GM12872 (cell line): ENCODE data around the gene LRRC2.

Experiments
- TF ChIP-seq, protein P1 (sequence below): IDR thresholded peaks from 3 replicates; pipeline ENCODE4 v1.5.1; 2011; ENCODE audit warnings: low read depth, mild to moderate bottlenecking, low read length, moderate library complexity; ENCODE audit not compliant: insufficient read depth

LRRC2 gene

DNA sequence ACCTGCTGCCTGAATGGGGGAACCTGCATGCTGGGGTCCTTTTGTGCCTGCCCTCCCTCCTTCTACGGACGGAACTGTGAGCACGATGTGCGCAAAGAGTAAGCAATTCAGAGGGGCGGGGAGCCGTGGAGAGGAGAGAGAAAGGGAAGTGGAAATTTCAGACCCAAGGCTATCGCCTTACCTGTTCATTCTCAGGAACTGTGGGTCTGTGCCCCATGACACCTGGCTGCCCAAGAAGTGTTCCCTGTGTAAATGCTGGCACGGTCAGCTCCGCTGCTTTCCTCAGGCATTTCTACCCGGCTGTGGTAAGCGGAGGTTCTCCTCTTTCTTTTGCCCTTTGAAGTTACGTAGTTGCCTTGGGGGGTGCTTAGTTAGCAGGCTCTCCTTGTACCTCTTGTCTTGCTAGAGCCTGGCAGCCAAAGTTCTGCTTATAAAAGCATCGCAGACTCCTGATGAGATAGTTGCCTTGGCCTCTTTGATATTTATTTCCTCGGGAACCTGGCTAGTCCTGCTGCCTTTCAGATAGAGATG, 13.7 kb upstream of the LRRC2 start:
- TF ChIP-seq, protein P1, sequence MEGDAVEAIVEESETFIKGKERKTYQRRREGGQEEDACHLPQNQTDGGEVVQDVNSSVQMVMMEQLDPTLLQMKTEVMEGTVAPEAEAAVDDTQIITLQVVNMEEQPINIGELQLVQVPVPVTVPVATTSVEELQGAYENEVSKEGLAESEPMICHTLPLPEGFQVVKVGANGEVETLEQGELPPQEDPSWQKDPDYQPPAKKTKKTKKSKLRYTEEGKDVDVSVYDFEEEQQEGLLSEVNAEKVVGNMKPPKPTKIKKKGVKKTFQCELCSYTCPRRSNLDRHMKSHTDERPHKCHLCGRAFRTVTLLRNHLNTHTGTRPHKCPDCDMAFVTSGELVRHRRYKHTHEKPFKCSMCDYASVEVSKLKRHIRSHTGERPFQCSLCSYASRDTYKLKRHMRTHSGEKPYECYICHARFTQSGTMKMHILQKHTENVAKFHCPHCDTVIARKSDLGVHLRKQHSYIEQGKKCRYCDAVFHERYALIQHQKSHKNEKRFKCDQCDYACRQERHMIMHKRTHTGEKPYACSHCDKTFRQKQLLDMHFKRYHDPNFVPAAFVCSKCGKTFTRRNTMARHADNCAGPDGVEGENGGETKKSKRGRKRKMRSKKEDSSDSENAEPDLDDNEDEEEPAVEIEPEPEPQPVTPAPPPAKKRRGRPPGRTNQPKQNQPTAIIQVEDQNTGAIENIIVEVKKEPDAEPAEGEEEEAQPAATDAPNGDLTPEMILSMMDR = no peak

DNA sequence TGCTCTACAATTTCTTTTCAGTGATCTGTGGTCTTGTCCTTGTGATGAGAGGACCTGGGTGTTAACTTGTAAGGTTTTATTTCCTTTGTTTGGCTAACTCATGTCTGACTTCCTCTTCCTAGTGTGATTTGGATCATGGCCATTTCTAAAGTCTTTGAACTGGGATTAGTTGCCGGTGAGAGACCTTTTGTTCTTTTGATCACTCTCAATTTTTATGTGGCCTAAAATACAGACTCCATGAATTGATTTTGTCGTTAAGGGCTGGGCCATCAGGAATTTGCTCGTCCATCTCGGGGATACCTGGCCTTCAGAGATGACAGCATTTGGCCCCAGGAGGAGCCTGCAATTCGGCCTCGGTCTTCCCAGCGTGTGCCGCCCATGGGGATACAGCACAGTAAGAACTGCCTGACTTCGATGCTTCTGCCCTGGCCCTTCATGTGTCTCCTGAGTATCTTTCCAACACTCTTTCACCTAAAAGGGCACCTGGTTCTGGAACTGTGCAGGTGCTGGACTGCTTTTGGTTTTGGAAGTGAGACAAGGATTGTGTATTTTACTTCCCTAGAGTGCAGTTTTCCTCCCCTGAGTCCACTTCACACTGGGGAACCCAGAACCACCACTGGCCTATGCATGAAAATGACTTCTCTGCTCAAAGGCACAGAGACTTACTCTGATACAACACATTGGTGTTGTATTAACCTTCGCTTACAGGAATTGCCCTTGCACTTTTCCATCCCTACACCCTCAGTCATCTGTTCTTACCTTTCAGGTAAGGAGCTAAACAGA, 13.1 kb upstream of the LRRC2 start:
- TF ChIP-seq, protein P1 = no peak

DNA sequence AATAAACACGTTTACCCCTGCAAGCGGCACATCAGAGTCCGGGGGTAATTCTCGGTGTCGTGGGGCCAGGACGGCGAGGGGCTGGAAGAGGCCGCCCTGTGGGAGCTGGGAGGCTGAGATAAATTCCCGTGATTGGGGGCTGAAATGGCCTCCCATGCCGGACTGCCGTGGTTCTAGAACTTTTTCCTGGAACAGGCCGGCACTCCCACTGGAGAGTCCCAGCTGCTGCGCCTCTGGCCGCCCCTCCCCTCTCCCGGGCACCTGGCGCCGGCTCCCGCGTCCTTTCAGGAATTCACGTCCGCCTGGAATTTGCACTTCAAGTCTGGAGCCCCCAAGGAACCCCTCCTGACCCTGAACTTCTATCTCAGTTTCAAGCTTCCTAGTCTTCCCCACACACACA, 10.8 kb upstream of the LRRC2 start:
- TF ChIP-seq, protein P1 = no peak

DNA sequence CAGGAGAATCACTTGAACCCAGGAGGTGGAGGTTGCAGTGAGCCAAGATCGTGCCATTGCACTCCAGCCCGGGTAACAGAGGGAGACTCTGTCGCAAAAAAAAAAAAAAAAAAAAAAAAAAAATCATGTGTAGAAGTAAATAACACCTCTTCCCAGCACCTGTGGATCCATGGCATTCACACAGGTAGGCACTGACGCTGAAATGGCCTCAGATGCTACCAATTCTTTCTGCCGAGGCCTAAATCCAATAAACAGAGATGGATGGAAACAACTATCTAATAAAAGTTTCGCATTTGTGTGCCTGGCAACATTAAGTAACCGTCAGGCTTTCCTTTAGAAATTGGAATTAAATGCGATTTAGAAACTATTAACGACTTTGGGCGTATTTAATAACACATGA, 10.3 kb upstream of the LRRC2 start:
- TF ChIP-seq, protein P1 = no peak

DNA sequence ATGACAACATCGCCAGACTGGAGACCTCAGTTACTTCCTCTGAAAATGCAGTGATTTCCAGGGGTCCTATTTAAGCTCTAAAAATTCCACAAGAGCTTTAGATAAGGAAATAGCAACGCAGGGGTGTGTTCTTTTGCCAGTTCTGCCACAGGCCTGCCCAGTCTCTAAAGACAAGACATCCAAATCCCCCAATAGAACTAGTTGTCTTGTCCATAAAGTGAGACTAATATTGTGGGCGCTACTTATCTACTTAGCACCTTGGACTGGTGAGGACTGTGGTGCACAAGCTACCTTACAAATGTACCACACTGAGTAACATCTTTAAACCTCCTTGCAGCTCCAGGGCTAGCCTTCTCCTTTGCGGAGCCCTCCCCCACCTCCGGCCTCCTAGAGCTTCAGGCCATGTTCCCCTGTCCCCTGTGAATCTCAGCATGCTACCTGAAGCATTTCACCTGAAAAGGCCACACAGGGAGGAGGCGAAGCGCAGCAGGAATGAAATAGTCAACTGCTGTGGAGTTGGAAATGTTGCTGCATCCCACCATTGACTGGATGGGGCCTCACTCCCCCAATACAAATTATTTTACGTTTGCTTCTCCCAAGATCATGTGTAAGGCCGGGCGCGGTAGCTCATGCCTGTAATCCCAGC, 9.6 kb upstream of the LRRC2 start:
- TF ChIP-seq, protein P1 = no peak

- TF ChIP-seq, protein P1 = no peak
Observed at GRCh38 chr3:46574881-46575576, 8.9 kb upstream of the LRRC2 start.

- TF ChIP-seq, protein P1 = no peak
Observed at GRCh38 chr3:46574243-46574646, 8.1 kb upstream of the LRRC2 start.
